ENCODE measurements around the gene MEF2B. TPM values are rescaled to one million over a fixed set of nuclear protein-coding genes. Genes with fewer than 3 reads are reported as not detected.

Gene MEF2B
- total and polyA plus RNA-seq, 10 of the 15 experiments (the other 5 are each of a cell fraction or from before 2014, with no cell fraction given), result 0.09 to 33.0 (median 8.9) TPM

GRCh38 chr19:19207637-19208572 lies 37.8 kb upstream of the MEF2B start:
- in situ Hi-C loops (cut with MboI), result no loop called here
- TF ChIP-seq ETV6 (conservative IDR thresholded peaks at IDR 0.05 in 1 of 2, IDR thresholded peaks at IDR 0.05 in 1 of 2; ENCODE audit: borderline replicate concordance in 1 of 2, low read depth in 1 of 2) (no peak), SIN3A (IDR thresholded peaks at IDR 0.05; ENCODE audit: low read depth, low read length) (no peak), HDAC6 (IDR thresholded peaks at IDR 0.05; ENCODE audit: unreplicated experiment) (no peak), KLF5 (IDR thresholded peaks at IDR 0.05; ENCODE audit: partially characterized antibody) (no peak), SP1 (IDR thresholded peaks at IDR 0.05; ENCODE audit: low read depth, low read length) (no peak), WRNIP1 (IDR thresholded peaks at IDR 0.05; ENCODE audit: borderline replicate concordance, low read depth, low read length) (no peak), RUNX3 (IDR thresholded peaks at IDR 0.05; ENCODE audit: low read length) (0 out of 2 replicates have a peak, but pooled peaks have one; percentile 10)
- BruUV-seq (replicated peaks), result no TSS peak
- CTCF ChIA-PET, result no interaction called here
- POLR2A ChIA-PET, result no interaction called here
- H2AFZ ChIP-seq (ENCODE audit: control insufficient read depth, low read depth, low read length), result no peak overlapping the region
- peaks cover 3% of the 10 kb centered on the region; the same call in 1 of the 2 replicates for H3K4me1 ChIP-seq (ENCODE audit: control insufficient read depth, insufficient read depth, low read length)
- FAIRE-seq, result no peak
- H3K27me3 ChIP-seq (replicated peaks in 1 of 2; ENCODE audit: control insufficient read depth in 2 of 2, insufficient read depth in 2 of 2, low read length in 1 of 2), result peaks cover 0 to 2% of the 10 kb centered on the region in 2 experiments; a peak in 1 of 4 replicates
- H3K9me3 ChIP-seq (replicated peaks; ENCODE audit: control insufficient read depth, insufficient read depth, low read length), result no peaks in the 10 kb centered on the region
- H3K79me2 ChIP-seq (ENCODE audit: control insufficient read depth, insufficient read depth, low read length), result peaks cover 3% of the 10 kb centered on the region
- no peak overlapping the region for H3K4me2 ChIP-seq (ENCODE audit: control insufficient read depth, insufficient read depth)
- no peak for ATAC-seq
- SMC1A ChIA-PET (ENCODE audit: uncharacterized antibody, unreplicated experiment), result no interaction called here
- H3K36me3 ChIP-seq (ENCODE audit: control insufficient read depth in 2 of 2, insufficient read depth in 2 of 2, low read length in 1 of 2), result no peaks in the 10 kb centered on the region
- no peaks in the 10 kb centered on the region for H4K20me1 ChIP-seq (ENCODE audit: control insufficient read depth, insufficient read depth)
- H3K4me3 ChIP-seq, result no peak overlapping the region
- no peak for DNase-seq (ENCODE audit: low read depth, low spot score)
- intact Hi-C loops (cut with micrococcal nuclease; ENCODE audit: unreplicated experiment), result no loop called here
- H3K9ac ChIP-seq (ENCODE audit: control insufficient read depth, insufficient read depth, low read length), result no peak overlapping the region
- 7% methylated on average over 3 of the region's 8 CpGs for WGBS (ENCODE audit: insufficient coverage, insufficient replicate concordance, low lambda C conversion rate, missing lambda C conversion rate)
- RAD21 ChIA-PET (ENCODE audit: unreplicated experiment), result no interaction called here
- H3K27ac ChIP-seq (ENCODE audit: control insufficient read depth, insufficient read depth), result no peak overlapping the region
